HG02610 (cell line): ENCODE measurements around the gene C4BPA.
A peak's percentile ranks its signal among the peaks of the same experiment; 100 is the strongest.

Experiments used
- ATAC-seq: cut with Tn5 transposase; IDR thresholded peaks from one replicate; pipeline ENCODE4 v1.9.1; 2021; ENCODE audit warnings: mild to moderate bottlenecking, moderate library complexity; ENCODE audit not compliant: unreplicated experiment

Gene C4BPA

DNA sequence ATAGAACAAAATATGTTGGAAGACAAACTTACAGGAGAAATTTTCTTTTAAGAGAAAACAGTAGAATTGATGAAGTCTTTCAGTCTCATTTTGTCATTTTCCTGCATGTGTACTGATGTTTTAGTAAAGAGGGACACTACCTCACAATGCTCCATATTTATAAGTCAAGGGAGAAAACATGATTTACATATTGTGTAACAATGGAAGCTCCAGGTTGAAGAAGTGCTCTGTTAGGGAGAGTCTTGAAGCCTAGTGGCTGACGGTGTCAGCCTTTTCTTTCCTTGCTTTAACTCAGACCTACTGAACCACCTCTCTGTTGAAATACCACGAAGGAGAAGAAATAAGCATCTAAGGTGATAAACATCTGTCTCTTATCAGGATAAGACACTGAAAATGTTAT, 75.0 kb downstream of the C4BPA start:
- no peak for ATAC-seq

DNA sequence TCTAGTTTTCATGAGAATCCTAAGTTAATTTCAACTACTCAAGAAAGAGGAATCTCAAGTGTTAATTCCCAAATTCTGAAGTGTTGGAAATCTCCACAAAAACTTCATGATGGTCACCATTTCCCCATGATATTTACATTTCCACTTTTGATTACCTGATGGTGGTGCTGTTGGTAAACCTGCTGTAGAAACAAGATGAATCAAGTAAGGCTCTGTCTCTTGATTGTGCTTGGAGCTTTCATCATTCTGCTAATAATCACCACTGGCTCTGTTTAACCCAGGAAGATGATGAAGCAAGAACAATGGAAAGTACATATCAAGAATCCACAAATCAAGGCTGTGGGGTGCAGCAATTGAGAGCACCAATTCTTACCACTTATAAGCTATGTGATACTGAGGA, 77.8 kb downstream of the C4BPA start:
- no peak for ATAC-seq

DNA sequence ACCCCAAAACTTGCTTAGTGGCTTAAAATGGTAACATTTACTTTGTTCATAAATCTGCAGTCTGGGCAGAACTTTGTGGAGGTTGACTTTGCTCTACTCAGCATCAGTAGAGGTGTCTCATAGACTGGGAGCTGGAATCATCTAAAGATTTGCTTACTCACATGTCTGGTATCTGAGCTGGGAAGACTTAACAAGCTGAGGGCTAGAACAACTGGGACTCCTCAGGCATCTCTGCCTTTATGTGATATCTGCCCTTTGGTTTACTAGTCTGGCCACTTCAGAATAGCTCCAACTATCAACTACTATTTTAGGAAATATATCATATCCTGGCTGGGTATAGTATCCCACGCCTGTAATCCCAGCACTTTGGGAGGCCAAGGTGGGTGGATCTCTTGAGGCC, 82.5 kb downstream of the C4BPA start:
- ATAC-seq = no peak

DNA sequence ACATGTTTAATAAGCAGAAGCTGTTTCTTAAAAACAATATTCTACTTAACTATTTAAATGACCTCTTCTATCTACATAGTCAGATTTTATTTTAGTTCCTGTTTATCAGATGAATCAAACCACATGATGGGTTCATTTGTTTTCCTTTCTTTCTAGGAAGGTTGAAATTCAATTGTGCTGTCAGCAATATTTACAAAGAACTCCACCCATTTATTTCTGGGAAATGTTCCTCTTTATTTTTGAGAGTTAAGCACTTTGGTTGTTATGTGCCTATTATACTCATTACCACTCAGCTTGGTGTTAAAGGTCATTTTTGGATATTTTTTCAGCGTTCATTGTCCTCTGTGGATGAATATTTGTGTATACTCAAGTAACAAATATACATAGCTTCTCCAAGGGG, 84.9 kb downstream of the C4BPA start:
- no peak for ATAC-seq

DNA sequence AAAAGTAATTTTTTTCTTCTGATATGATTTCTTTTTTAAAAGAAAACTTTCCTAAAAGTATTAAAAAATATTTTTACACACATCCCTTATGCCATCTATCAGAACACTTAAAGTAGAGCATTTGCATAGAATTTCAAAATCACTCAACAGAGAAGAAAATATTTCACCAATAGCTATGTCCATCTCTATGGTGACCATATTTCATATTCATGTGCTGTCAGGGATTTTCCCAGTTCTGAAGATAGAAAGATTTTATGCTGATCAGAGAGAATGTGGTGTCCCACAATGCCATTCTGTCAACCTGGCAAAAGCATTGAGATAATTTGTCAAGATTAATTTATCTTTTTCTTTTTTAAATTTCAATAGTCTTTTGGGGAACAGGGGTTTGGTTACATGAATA, 87.0 kb downstream of the C4BPA start:
- peak; percentile 69 for ATAC-seq

DNA sequence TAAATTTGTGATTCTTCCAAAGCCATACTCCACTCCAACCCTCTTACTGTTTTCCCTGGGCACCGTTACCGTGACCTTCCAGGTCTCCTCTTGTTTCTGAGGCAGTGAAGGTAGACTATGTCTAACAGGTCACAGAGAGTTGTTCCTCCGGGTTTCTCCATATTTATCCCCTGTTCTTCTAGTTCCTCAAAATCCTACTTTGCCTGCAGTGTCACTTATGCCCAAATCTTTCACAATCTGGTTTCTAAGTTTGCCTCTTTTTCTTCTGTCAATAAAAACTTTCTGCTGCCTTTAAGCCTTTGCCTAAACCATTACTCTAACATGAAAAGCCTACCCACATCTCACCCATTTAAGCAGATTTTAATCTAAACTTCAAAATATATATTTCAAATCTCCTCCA, 87.7 kb downstream of the C4BPA start:
- ATAC-seq = no peak

DNA sequence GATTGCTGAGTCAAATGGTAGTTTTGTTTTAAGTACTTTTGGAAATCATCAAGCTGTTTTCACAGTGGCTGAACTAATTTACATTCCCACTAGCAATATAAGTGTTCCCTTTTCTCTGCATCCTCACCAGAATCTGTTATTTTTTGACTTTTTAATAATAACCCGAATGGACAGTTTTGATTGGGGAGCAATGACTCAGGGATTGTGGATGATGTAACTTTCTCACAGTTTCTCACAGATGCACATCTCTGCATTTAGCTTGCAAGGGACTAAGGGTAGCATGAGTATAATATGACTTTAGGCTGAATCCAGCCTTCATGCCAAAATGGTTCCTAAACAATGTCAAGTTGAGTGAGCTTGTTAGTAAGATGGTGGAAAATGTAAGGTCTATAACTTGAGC, 90.2 kb downstream of the C4BPA start:
- ATAC-seq = no peak
